PFSK-1 (cell line): ENCODE measurements around the gene SOHLH2.

Experiments
- FOXP2 ChIP-seq: optimal IDR thresholded peaks from 2 replicates; pipeline ENCODE3; 2011; ENCODE audit warnings: borderline replicate concordance, control low read depth, inconsistent platforms; ENCODE audit not compliant: insufficient read depth; ENCODE audit errors: extremely low read length, extremely low read depth
- POLR2AphosphoS5 ChIP-seq: IDR thresholded peaks from 2 replicates; pipeline ENCODE4 v1.6.1; 2012; ENCODE audit warnings: low read depth, mild to moderate bottlenecking, control low read depth, low read length, moderate library complexity
- SIN3A ChIP-seq: IDR thresholded peaks from 2 replicates; pipeline ENCODE4 v1.6.1; 2012; ENCODE audit warnings: mild to moderate bottlenecking, low read length, moderate library complexity, borderline replicate concordance; ENCODE audit not compliant: insufficient read depth
- TAF1 ChIP-seq: IDR thresholded peaks from 2 replicates; pipeline ENCODE4 v1.6.1; 2012; ENCODE audit warnings: low read length, control low read depth, borderline replicate concordance; ENCODE audit not compliant: insufficient read depth
- TF ChIP-seq, protein P1 (sequence below), 2 experiments: IDR thresholded peaks; 2 replicates each; pipeline versions ENCODE4 v1.6.1 to v1.8.0; 2011 to 2012; ENCODE audit warnings: low read depth in 2 of 2, low read length in 2 of 2, control low read depth in 1 of 2, inconsistent platforms in 1 of 2, mild to moderate bottlenecking in 1 of 2, moderate library complexity in 1 of 2; ENCODE audit not compliant: insufficient read depth in 1 of 2

SOHLH2 gene

DNA sequence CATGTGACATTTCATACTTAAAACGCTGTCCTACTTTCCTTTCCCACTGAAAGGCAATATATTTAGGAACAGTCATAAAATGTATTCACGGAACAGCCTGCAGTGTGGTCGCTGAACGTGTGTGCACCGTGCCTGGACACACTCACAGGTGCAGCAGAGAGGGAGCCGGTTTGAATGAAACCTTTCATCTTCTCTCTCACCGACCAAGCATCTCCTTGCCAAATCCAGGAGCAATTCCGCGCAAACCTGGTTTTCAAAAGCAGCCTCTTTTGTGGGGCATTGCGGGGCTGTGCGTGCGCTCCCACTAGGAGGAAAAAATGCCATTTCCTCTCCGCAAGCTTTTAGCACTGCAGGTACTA, 84.2 kb downstream of the SOHLH2 start:
- TF ChIP-seq FOXP2 (no peak), SIN3A (no peak), POLR2AphosphoS5 (no peak), TAF1 (no peak)
- TF ChIP-seq, protein P1, sequence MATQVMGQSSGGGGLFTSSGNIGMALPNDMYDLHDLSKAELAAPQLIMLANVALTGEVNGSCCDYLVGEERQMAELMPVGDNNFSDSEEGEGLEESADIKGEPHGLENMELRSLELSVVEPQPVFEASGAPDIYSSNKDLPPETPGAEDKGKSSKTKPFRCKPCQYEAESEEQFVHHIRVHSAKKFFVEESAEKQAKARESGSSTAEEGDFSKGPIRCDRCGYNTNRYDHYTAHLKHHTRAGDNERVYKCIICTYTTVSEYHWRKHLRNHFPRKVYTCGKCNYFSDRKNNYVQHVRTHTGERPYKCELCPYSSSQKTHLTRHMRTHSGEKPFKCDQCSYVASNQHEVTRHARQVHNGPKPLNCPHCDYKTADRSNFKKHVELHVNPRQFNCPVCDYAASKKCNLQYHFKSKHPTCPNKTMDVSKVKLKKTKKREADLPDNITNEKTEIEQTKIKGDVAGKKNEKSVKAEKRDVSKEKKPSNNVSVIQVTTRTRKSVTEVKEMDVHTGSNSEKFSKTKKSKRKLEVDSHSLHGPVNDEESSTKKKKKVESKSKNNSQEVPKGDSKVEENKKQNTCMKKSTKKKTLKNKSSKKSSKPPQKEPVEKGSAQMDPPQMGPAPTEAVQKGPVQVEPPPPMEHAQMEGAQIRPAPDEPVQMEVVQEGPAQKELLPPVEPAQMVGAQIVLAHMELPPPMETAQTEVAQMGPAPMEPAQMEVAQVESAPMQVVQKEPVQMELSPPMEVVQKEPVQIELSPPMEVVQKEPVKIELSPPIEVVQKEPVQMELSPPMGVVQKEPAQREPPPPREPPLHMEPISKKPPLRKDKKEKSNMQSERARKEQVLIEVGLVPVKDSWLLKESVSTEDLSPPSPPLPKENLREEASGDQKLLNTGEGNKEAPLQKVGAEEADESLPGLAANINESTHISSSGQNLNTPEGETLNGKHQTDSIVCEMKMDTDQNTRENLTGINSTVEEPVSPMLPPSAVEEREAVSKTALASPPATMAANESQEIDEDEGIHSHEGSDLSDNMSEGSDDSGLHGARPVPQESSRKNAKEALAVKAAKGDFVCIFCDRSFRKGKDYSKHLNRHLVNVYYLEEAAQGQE (IDR thresholded peaks at IDR 0.05; ENCODE audit: insufficient read depth in 1 of 2, low read depth in 2 of 2, low read length in 2 of 2): no peak

DNA sequence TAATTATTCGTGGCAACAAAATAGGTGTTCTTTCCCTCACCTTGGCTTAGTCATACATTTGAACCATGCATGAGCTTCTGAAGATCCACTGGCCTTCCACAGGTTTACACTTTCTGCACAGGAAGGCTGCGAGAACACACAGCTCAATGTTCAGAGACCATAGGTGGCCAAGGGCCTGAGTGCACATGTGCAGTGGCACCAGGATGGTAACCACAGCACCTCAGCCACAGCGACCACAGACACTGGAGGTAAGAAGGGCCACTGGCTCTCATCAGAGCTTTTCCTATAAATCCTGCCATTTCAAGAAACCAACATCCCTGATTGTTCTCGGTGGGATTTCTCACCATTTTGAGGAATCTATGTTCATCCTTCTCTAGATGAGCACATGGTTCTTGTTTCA, 84.8 kb downstream of the SOHLH2 start:
- TF ChIP-seq SIN3A (no peak), FOXP2 (no peak), POLR2AphosphoS5 (no peak), TAF1 (no peak)
- TF ChIP-seq, protein P1 (IDR thresholded peaks at IDR 0.05; ENCODE audit: insufficient read depth in 1 of 2, low read depth in 2 of 2, low read length in 2 of 2): no peak

DNA sequence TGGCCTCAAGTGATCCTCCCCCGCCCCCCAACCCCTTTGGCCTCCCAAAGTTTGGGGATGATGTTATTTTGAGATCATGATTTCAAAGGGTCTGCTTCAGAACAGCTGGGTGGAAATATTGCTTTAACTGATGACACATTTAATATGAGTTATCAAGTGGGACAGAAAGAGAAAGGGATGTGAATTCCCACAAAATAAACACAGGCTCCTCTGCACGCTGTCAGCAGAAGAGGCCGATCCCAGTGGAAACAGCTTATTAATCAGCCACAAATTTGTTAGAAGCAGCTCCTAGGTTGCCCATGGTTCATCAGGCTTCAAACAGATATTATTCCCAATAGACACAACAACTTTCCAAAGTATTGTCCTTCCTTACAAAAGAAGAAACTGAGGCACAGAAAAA, 87.9 kb downstream of the SOHLH2 start:
- TF ChIP-seq, protein P1 (IDR thresholded peaks at IDR 0.05; ENCODE audit: insufficient read depth in 1 of 2, low read depth in 2 of 2, low read length in 2 of 2): no peak

DNA sequence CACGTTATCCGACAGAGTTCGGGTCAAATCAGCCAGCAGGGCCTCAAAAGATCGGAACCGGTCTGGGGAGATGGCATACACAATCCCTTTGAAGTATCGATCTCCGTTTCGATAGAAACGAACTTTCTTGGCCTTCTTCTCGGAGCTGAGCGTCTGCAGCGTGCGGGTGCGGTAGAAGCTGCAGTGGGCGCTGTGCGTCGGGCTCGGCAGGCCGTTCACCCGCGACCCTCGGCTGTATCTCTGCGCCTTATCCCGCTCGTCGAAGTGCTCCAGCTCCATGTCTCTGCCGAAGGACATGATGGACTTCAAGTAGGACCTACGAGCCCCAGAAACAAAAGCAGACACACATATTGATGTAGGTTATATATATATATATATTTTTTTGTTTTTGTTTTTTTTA, 88.5 kb downstream of the SOHLH2 start:
- TF ChIP-seq POLR2AphosphoS5 (no peak), FOXP2 (no peak), TAF1 (no peak), SIN3A (no peak)
- TF ChIP-seq, protein P1 (IDR thresholded peaks at IDR 0.05; ENCODE audit: insufficient read depth in 1 of 2, low read depth in 2 of 2, low read length in 2 of 2): no peak

DNA sequence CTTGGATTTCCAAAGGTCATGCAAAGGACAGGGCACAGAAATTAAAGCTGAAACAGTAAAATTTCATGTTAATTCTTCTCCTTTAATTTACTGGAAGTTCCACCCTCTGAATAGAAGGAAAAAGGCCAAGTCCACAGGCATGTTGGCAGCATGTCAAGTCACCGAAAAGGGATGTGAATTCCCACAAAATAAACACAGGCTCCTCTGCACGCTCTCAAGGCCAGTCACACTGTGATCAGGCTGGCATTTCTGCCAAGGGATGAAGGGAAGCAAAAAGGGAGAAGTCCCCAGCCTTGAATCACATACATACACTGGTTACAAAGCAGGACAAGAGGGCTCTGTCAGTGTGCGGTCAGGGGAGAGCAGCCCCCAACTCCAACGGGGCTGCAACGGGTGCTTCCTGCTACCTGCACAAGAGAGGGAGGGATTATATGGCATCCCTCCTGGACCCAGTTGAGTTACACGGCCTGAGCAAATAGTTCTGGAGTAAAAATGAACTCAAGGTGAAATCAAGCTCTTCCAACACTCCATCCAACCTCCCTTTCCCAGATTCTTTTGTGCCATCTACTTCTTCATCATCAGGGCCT, 90.0 kb downstream of the SOHLH2 start:
- TF ChIP-seq, protein P1 (IDR thresholded peaks at IDR 0.05; ENCODE audit: insufficient read depth in 1 of 2, low read depth in 2 of 2, low read length in 2 of 2): no peak
- TF ChIP-seq SIN3A: no peak
- no peak for TF ChIP-seq POLR2AphosphoS5
- TF ChIP-seq FOXP2: no peak
- no peak for TF ChIP-seq TAF1
